ENCODE data around the gene ZNRF2.
A peak's percentile ranks its signal among the peaks of the same experiment; 100 is the strongest.
"Not testable (repeated sequence)": the region's sequence is repeated elsewhere in the genome, so short reads cannot be mapped to it uniquely, and the experiment has no call there.

ZNRF2 gene

DNA sequence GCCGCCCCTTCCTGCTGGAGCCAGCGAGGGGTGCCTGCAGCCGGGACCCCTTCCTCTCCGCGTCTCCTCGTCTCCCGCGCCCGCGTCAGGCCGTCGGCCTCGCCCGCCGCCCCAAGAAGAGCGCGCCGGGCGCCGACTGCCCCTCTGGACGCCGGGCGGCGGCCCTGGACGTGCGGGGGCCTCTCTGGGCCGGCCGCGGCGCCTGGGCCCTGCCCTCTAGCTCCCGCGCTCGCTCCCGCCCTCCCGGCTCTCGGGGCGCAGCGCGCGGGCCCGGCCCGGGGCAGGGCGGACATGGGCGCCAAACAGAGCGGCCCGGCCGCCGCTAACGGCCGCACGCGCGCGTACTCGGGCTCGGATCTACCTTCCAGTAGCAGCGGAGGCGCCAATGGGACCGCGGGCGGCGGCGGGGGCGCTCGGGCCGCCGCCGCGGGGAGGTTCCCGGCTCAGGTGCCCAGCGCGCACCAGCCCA is 704 bp downstream of the ZNRF2 start:
- ChIA-PET POLR2A (no interaction called here), CTCF (interaction anchor here (0.7 to 2.6 kb wide), 3 partner anchors 16 to 69 kb away, joined by 3 to 8 read pairs (median 3); no protein-coding TSS in a partner anchor)
- TF ChIP-seq, protein P1, sequence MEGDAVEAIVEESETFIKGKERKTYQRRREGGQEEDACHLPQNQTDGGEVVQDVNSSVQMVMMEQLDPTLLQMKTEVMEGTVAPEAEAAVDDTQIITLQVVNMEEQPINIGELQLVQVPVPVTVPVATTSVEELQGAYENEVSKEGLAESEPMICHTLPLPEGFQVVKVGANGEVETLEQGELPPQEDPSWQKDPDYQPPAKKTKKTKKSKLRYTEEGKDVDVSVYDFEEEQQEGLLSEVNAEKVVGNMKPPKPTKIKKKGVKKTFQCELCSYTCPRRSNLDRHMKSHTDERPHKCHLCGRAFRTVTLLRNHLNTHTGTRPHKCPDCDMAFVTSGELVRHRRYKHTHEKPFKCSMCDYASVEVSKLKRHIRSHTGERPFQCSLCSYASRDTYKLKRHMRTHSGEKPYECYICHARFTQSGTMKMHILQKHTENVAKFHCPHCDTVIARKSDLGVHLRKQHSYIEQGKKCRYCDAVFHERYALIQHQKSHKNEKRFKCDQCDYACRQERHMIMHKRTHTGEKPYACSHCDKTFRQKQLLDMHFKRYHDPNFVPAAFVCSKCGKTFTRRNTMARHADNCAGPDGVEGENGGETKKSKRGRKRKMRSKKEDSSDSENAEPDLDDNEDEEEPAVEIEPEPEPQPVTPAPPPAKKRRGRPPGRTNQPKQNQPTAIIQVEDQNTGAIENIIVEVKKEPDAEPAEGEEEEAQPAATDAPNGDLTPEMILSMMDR (IDR thresholded peaks at IDR 0.05; ENCODE audit: control extremely low read depth, extremely low read depth, low read depth, missing control alignments): no peak
- peak; percentile 20 for DNase-seq (ENCODE audit: extremely low spot score)

DNA sequence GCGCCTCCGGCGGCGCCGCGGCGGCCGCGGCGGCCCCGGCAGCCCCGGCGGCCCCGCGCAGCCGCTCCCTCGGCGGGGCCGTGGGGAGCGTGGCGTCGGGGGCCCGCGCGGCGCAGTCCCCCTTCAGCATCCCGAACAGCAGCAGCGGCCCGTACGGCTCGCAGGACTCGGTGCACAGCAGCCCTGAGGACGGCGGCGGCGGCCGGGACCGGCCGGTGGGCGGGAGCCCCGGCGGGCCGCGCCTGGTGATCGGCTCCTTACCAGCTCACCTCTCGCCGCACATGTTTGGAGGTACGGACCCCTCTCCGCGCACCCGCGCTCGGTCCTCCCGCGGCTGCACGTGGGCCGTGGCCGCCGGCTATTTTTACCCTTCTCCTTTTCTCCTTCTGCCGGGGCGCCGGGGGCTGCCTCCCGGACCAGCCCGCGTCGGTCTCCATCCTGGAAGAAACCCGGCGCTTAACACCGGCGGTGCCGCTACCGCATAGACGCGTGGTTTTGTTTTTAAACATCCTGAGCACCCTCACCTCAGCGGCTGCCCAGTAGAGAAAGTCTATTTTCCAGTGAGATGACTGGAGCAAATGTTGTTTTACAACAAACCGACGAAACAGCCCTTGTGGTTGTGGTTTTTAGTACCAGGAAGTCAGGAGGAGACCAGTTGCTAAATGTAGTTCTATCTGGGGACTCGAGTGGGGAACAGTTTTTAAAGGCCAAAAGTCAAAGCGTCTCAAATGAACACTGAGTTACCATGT is 1.3 kb downstream of the ZNRF2 start:
- TF ChIP-seq, protein P1 (IDR thresholded peaks at IDR 0.05; ENCODE audit: control extremely low read depth, extremely low read depth, low read depth, missing control alignments): no peak
- CTCF ChIA-PET: interaction anchor here (0.7 to 2.6 kb wide), 2 partner anchors 16 to 63 kb away, joined by 3 to 8 read pairs; no protein-coding TSS in a partner anchor
- DNase-seq (ENCODE audit: extremely low spot score): peak; percentile 25
- POLR2A ChIA-PET: no interaction called here

DNA sequence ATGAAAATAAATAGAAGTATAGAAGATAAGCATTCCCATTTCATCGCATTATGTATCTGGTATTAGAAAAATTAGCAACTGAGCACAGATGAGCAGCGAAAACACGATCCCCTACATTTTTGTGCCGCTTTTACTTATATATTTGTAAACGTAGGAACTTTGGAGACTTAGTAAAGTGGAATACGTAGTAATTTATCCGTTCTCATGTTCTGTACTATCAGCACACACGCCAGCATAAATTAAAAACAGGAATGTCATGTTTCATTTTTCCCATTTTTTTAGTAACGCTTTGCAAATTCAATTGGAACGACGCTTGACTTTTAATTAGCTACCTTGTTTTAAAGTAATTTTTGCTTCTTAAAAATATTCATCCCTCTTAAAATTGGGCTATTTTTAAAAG is 2.4 kb downstream of the ZNRF2 start:
- POLR2A ChIA-PET: no interaction called here
- TF ChIP-seq, protein P1 (IDR thresholded peaks at IDR 0.05; ENCODE audit: control extremely low read depth, extremely low read depth, low read depth, missing control alignments): no peak
- no peak for DNase-seq (ENCODE audit: extremely low spot score)
- CTCF ChIA-PET: no interaction called here

DNA sequence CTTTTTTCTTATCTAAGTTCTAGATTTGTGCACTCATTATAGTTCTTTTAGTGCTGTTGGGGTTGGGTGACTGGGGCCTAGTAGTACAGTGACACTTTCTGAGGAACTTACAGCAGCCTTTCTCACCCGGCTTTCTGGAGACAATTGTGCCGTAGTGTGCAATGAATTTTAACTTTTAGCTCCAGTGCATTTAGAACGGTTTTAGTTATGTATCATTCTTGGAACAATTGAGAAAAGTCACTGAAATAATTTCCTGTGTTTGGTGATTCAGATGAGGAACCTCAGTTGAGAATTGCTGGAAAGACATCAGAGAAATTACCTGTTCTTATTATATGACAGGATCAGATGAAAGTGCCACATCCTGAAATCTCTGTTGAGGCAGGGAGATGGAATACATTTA is 3.2 kb downstream of the ZNRF2 start:
- DNase-seq (ENCODE audit: extremely low spot score); POLR2A ChIA-PET; CTCF ChIA-PET: not testable (repeated sequence)

DNA sequence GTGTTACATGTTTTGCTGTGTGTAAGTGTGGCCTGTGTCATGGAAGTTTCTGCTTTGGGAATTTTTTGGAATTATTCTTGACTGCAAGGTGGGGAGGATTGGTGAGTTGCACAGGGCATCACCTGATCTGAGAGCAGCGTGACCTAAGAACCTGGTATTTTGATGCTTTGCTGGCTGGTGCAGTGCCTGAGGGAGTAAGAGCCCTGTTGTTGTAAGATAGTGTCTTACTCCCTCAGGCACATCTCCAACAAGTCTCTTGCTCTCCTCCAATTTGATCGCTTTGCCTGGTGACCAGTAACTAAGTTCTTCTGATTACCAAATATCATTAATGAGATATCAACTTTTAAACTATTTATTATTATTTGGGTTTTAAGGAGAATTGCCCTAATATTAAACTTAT is 5.2 kb downstream of the ZNRF2 start:
- CTCF ChIA-PET: interaction anchor here (1.0 kb wide), 1 partner anchor 14 kb away, joined by 4 read pairs; no protein-coding TSS in a partner anchor
- POLR2A ChIA-PET; DNase-seq (ENCODE audit: extremely low spot score): not testable (repeated sequence)

DNA sequence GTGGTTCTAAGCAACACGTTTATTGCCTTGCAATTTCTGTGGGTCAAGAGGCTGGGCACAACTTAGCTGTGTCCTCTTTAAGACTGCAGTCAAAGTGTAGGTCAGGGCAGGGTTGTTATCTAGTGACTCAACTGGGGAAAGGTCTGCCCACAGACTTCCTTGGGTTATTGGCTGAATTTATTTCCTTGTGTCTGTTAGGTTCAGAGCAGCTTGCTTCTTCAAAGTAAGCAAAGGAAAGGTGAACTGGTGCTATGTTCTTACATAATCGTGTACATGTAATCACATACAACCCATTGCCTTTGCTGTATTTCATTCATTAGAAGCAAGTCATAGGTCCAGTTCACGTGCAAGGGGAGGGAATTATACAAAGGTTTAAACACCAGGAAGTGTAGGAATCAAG is 5.9 kb downstream of the ZNRF2 start:
- CTCF ChIA-PET: interaction anchor here (1.0 to 1.1 kb wide), 2 partner anchors 14 to 16 kb away, joined by 3 to 4 read pairs; no protein-coding TSS in a partner anchor
- POLR2A ChIA-PET; DNase-seq (ENCODE audit: extremely low spot score): not testable (repeated sequence)

DNA sequence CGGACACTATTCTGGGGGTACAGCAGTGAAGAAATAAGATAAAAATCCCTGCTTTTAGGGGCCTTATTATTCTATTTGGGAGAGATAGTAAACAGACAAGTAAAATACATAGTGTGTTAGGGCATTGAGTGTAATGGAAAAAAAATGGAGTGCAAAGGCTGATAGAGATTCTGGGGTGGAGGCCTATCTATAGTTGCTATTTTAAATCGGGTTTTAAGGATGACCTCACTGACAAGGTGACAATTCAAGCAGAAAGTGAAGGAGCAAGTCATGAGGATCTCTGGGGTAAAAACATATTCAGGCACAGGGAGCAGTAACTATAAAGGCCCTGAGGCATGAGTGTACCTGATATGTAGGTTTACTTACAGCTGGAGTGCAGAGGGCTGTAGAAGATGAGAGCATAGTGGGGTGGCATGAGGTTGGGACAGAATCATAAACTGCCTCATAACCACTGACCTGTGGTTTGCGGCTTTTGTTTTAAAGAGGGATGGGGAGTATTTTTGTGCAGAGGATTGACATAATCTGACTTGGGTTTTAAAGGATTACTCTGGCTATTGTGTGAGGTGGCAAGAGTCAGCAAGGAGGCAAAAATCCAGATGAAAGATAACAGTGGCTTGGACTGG is 8.1 kb downstream of the ZNRF2 start:
- DNase-seq (ENCODE audit: extremely low spot score); POLR2A ChIA-PET; CTCF ChIA-PET: not testable (repeated sequence)

DNA sequence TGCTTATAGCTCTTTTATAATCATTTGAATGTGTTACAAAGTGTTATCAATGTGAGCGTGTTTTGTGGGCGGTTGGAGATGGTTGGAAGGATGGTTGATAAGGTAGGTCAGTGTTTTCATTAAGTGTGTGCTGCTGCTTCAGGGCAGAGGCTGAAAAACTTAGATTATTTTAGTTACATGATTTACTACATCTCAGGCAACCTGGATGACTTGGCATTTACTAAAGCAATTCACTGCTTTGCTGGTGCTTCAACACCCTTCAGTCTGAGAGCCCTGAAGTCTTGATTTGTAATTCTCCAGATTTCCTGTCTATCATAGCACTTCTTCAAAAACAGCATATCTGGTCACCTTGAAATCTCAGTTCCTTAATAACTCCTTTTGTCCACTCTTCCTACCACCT is 11.9 kb downstream of the ZNRF2 start:
- CTCF ChIA-PET; DNase-seq (ENCODE audit: extremely low spot score); POLR2A ChIA-PET: not testable (repeated sequence)

DNA sequence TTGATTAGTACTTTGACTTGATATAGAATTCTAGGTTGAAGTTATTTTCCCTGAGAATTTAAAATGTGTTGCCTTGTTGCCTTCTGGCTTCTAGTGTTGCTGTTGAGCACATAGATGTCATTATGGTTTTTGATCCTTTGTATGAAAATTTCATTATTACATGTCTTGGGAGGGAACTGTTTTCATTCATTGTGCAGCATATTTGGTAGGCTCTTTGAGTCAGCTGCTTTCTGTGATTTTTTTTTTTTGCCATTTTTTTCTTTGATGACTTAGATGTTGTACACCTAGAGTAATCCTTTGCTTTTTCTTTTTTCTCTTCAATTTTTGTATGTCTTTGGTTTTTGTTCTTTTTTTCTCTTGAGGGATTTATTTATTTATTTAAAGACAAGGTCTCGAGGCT is 13.1 kb downstream of the ZNRF2 start:
- DNase-seq (ENCODE audit: extremely low spot score); POLR2A ChIA-PET; CTCF ChIA-PET: not testable (repeated sequence)

DNA sequence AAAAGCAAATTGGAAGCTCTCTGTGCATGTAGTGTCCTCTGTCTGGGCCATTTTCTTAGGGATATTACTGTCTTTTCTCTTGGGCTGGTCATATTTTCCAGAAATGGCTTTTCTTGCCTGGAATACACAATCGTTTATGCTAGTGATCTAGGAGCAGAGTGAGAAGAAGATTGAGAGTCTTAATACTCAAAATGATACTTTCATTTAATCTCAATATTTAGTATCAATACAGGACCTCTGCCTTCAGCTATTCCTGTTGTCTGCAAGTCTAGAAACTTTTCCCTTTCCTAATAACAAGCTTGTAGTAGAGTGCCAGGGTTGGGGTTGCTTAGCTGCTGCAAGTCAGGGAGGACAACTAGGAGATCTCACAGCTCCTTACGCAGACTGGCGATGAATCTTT is 14.0 kb downstream of the ZNRF2 start:
- CTCF ChIA-PET; DNase-seq (ENCODE audit: extremely low spot score); POLR2A ChIA-PET: not testable (repeated sequence)

Measured in GM10248 (cell line).